ENCODE data around the gene HOXA3.

Gene HOXA3

DNA sequence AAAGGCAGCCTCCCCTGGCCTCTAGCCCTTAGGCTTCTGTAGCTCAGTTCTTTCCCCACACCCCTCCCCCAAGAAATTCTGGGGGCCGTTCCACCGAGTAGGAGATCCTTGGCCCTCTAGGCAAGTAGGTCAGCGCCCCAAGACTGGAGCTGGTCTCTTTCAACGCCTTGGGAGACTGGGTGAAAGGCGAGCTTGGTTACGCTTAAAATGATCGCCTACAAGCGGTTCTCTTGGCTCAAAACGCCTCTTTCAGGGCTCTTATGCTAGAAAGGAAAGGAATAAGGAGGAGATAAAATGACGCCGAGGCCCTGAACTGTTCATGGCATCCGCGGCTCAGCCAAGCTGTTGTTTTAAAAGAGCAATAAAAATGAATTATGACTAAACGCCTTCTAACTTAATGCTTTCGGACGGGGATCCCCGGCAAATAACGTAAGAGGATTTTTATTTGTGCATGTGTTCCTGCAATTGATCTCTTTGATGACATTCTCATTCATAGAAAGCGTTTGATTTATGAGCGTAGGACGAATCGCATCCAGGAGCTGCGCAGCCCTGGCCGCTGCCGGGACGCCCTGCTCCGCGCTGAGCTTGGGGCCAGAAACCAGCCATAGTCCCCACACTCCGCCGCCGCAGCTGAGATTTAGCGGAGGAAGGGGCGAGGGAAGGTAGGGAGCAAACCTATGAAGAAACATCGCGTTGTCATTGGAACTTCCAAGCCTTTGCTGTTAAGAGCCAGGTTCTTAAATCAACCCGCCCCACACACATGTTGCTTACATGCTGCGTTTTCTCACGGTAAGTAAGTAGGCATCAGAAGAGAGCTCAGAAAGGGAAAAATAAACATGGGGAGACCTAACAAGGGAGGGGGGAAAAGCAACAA, 53.6 kb downstream of the HOXA3 start:
- DNase-seq = no peak

DNA sequence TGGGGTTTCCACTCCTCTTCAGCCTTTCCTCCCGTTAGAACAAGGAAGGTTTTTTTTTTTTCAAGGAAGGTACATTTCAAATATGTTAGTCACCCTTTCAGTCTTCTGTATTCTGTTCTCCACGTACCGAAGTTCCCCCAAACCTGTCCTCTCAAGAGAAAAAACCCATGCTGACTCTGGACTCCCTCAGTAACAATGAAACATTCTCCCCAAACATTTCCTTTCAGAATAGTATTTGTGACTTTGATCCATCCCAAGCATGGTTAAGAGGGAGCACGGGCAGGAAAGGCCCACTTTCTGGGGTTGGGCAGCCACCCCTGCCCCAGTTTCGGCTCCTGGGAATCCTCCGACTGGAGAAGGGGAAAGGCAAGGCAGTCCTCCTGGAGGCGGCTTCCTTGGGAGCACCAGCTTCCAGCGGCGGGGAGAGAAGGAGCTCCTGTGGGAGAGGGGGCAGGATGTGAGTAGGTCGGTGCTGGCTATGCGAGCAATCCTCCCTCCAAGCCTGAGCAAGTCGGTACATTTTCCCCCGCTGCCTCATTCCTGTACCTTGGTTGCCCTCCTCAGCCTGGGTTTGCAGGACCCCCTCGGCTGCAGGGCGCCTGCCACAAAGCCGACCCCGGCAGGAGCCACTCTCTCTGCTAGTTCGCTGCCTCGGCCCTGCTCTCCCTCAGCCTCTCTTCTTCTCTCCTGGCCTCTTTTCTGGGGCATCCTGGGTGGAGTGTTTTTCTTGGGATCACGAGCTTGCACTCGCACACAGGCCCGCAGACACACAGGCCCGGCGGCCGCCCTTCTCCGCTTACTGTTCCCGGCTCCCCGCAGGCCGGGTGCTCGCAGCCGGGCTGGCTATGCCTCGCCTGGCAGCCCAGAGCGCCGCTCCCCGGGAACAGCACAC, 54.5 kb downstream of the HOXA3 start:
- DNase-seq = no peak

DNA sequence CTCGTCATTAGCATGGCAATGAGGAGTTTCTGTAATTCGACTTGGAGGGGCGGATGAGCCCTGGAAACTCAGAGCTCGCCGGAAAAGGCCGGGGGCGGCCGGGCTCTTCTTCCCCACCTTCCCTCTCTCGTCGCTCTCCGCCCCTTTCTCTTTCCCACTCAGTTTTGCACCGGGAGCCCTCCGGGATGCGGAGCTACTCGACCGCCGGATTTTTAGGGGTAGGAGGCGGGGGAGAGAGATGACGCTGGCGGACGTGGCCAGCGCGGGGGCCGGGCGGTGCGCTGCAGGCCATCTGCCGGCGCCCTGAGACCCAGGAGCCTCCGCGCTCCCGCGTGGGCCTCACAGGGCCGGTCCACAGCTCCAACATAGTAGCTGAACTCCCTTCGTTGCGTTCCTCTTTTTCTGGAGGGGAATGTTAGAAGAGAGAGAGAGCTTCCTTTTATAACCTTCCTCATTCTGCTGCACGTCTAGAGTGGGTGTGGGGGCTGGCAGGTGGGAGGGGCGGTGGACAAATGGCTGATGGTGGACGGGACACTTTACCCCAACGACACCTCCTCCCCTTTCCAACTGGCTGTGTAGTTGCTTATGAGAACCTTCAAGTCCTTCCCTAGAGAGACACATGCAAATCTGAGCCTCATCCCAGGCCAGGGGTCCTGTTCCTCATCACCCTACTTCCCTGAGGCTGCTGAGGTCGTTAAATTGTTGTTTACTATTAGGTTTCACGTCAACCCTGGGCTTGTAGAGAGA, 55.4 kb downstream of the HOXA3 start:
- DNase-seq = no peak

DNA sequence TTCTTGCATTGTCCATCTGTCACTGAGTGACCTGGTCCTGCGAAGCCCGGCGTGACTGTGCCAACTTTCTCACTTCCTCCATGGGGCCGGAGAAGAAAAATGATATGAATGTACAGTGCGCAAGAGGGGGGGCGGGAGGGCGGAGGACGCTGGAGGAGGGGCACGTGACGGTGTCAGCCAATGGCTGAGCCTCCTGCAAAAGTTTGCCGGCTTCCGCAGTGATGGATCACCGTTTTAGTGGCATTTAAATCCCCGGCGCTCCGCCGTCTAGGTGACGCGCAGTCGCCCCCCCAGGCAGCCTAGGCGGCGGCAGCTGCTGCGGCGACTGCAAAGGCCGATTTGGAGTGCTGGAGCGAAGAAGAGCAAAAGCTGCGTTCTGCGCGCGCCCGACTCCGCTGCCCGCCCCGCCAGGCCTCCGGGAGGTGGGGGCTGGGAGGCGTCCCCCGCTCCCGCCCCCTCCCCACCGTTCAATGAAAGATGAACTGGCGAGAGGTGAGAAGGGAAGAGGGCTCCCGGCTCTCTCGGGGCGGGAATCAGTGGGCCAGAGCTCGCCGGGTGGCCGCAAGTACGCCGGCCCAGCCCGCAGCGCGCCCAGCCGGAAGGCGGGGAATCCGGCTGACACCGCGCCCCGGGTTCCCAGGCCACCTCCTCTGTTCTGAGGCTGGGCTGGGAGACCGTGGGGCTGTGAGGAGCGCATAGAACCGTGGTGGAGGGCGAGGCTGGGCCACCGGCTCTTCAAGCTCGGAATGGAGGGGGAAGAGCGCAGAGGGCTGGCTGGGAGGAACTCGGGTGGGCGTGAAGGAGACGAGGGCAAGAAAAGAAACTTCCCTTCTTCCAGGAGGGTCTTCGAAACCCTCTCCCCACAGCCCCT, 56.3 kb downstream of the HOXA3 start, which contains the start of gene HOXA1:
HOXA1 (minus strand) TSS at position 104 of the 871 bp plus-strand sequence; CDS start at position 16, 88 bp downstream.
- peak; percentile 94 for DNase-seq

DNA sequence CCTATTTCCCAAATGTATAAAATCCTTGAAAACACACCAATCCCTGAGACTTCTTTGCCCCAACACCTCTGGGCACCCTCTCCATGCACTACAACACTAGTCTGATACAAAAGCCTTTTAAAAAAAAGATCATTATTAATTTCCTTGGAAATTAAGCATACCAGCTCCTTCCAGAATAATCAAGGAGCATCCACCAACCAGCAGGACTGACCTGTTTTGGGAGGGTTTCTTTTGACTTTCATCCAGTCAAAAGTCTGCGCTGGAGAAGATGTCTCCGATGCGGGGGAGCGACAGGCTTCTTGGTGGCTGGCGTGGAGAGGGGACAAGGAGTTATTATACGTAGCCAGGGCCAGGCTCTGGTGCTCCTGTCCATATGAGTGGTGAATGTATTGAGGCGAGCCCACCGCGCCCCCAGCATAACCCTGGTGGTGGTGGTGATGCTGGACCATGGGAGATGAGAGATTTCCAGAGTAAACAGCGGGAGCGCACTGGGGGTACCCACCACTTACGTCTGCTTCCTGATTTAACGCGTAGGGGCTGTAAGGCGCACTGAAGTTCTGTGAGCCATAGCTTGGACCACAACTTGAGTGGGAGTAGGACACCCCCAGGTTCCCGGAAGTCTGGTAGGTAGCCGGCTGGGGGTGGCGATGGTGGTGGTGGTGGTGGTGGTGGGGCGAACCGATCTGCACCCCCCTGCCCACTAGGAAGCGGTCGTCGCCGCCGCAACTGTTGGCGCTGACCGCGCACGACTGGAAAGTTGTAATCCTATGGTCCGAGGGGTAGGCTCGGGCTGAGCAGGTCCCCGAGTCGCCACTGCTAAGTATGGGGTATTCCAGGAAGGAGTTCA, 57.1 kb downstream of the HOXA3 start:
- no peak for DNase-seq

DNA sequence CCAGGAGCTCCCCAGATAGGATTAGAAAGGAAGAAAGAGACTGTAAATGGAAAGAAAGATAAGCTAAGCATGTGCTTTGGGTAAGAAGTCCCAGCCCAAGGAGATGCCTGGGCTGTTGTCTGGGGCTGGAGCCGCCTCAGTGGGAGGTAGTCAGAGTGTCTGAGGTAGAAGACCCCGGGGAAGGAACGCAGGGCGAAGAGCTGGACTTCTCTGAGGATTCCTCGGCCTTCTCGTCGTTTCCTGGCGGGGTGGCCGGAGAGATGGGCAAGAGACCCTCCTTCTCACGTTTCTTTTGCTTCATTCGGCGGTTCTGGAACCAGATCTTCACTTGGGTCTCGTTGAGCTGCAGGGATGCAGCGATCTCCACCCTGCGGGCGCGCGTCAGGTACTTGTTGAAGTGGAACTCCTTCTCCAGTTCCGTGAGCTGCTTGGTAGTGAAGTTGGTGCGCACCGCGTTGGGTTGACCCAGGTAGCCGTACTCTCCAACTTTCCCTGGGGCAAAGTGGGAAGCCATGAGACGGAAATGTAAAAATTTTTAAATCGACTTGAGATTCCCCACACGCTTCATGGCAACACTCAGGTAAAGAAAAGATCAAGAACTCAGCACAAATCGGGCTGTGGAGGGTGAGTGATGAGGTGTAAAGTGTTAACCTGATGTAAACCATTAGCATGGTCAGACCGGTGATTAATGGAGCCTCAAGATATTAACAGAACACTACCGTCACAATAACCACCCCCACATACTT, 57.9 kb downstream of the HOXA3 start:
- no peak for DNase-seq

DNA sequence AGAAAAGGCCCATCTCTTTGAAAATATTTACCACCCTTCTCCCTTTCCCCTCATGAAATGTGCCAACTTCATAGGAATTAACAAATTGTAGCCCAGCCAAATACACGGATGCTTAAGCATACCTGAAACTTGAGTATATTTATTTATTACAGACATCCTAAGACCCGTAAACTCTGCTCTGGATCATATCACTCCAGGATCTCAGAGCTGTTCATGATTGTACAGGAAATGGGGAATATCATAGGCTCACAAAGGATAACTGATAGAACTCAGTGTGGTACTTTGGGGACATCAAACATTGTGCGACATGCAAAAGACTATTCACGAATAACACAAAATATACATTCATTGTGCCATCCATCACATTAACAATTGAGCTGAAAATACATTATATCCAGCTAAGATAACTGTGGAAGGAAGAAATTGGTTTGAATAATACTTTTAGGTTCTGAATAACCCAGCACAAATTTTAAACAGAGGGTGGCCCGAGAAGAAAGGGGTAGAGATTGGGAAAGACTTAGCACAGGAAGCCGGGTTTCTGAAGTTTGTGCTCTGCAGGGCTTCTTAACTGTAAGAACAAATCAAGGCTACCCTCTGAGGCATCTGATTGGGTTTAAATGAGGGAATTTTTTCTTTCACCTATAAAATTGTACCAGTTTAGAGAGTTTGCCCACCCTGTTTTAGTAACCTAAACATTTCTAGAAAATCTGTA, 59.0 kb downstream of the HOXA3 start:
- no peak for DNase-seq

DNA sequence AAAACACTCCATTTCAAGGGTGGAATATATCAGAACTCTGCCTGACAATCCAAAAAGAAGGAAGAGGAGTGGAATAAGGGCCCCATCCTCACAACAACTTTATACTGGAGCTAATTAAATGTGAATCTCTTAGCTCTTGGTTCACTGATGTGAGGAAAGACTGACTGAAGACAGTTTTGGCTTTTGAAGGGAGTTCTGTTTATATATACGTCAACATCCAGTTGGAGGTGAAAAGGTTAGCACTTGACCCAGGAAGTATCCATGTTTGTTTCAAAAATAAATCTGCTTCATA, 59.6 kb downstream of the HOXA3 start:
- no peak for DNase-seq

DNA sequence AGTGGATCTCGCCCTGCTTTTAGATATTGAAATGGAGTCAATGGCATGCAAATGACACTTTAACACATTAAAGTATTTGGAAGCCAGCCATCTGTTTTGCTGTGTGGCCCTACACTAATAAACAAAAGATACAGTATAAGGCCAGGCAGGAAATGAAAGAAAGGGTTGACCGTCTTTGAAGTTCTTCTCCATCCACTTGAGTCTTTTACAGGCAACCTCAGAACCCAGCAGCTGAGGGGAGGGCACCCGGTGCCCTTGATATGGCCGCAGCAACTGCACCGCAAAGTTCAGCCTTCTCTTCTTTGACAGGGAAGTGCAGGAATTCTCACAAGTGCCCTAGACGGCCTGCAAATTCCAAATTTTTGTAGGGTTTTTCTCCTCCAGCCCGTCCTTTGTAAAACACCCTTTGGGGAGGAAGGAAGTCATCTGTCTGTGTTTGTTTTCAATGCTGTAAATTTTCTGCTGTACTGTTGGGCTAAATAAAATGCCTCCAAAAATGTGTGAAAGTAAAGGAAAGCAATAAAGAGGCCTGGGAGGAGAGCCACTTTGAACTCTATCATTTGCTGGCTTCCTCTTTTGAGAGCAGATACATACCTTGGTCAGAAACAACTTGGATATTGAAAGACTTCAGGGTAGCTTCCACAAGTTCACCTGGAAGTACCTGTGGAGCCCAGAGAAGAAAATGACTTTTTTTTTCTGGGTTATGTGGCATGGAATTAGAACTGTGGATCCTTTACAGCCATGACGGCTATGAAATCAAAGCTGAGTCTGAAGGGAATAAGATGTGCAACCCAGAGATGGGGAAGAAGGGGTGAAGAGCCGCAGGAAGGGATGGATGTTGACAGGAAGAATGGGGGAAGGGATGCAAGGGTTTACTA, 60.2 kb downstream of the HOXA3 start:
- no peak for DNase-seq

DNA sequence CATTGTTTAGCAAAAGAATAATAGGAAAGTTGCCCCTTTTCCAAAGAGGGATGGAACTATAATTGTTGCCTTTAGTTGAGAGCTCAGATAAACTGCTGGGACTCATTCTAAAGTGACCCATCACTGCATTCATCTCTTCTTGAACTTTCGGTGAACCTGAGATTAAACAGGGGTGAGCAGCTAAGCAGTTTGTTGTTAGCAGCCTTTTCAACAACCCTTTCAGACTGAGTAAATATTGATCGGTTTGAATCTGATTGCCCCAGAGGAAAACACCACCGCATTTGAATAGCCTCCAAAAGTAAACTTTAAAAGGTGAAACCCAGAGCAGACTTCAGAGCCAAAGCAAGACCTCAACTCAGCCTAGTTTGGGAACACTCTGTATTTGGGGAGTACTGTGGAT, 61.3 kb downstream of the HOXA3 start:
- DNase-seq = no peak

DNA sequence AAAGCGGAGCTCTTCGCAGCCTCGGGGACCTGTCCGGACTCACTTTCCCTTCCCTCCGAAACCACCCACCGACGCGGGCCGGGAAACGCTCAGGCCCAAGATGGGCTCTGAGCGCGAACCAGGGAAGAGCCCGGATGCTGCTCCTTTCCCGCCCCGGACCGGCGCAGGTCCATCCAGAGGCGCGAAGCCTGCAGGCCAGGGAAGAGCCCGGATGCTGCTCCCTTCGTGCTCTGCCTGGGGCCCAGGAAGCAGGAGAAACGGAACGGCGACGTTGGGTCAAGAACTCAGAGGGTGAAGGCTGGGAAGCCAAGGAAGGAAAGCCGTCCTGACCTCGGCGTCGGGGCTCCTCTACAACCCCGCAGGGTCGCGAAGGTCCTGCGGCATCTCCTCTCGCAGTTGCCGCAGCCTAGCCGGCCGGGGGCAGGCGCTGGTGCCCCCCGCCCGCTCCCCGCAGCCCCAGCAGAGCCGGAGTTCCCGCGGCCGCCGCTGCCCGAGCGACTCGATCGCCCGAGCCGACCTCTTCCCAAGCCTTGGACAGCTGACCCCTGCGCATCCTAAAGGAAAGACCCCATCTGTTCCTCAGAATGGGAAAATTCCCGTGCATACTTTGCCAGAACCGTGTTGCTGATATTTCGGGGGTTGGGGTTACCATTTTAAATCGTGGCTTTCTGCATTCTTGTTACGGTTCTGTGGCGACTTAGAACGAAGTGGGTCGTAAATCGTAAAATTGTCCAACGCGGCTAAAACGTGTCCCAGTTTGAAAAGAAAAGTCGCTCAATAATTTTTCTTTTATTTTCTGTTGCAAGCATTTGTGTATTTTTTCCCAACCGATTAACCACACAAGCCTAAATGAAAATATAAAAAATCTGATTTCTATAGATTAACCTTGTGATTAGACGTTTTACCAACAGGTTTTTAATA, 64.1 kb downstream of the HOXA3 start:
- DNase-seq = no peak

DNA sequence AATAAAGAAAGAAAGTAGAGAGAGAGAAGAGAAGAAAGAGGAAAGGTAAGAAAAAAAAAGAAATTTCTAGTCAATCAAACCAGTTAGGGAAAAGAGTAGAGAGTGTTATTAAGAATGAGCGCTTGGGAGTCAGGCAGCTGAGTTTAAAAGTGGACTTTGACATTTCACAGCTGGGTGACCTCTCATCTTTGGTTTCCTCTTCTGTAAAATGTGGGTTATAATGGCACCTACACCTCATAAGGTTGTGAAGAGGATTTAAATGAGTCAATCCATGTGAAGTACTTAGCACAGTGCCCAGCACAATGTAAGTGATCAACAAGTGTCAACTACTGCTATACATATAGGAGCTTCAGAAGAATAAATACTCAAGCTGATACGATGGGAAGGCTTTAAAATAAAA, 68.7 kb downstream of the HOXA3 start:
- DNase-seq = no peak

DNA sequence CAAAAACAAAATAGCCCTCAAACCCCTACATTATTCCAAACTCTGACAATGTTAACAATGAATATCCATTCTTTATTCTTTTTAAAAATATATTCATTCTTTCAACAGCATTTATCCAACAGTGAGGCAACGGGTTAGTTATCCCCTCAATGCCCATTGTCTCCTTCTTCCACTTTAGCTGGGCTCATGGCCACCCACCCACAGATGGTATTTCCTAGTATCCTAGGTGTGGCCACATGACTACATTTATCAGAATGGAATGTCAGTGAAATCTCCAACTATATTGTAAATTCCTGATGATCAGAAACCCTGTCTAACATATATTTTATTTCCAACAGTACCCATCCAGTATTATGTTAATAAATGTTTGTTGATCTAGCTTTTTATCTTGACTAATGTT, 70.2 kb downstream of the HOXA3 start:
- DNase-seq = no peak

DNA sequence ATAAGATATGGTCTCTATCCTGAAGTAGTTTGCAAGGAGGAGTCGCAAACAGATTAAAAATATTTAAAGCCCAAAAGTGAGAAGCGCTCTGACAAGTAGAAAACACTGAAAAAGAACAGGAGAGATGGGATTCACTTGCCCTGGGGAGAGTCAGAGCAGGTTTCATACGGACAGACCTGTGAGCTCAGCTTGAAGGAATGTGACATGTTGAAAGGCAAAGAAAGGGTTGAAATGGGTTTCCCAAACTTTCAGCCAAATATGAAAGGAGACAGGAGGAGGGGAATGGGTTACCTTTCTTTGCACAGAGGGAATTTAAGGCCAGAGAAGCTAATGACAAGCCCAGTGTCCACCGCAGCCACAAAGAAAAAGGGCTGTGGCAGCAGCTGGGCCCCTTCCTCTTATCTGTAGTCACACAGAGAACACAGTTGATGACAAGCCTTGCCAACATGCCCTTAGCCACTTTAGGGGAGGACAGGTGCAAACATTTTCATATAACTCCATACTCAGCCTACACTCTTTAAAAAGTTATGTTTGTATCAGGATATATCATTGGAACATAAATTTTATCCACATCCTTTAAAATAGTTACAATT, 71.4 kb downstream of the HOXA3 start:
- no peak for DNase-seq

DNA sequence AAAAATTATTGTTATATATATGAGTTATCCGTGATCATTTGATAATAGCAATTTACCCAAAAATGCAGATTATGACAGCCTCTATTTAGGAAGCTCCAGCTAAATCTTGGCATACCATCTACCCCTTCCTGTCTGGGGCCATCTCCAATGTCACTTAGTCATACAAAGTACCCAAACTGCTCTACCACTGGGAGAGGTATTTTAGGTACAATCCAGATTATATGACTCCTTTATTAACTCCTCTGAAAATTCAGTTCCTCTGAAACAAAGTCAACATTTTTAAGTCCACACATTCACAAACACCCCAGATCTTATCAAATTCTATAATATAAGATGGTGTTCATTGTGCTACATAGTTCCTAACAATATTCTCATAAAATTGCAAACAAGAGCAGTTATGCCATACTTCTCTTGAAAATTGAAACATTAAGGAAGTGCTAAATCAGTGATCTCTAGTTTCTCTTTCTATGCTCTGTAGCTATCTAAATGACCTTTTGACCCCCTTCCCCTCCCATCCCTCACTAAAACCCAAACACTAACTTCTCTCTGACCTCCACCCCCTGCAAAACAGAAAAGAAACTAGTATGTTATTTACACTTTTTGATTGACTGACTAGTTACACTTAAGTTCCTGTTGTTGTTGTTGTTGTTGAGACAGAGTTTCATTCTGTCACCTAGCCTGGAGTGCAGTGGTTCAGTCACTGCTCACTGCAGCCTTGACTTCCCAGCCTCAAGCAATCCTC, 73.0 kb downstream of the HOXA3 start:
- no peak for DNase-seq

DNA sequence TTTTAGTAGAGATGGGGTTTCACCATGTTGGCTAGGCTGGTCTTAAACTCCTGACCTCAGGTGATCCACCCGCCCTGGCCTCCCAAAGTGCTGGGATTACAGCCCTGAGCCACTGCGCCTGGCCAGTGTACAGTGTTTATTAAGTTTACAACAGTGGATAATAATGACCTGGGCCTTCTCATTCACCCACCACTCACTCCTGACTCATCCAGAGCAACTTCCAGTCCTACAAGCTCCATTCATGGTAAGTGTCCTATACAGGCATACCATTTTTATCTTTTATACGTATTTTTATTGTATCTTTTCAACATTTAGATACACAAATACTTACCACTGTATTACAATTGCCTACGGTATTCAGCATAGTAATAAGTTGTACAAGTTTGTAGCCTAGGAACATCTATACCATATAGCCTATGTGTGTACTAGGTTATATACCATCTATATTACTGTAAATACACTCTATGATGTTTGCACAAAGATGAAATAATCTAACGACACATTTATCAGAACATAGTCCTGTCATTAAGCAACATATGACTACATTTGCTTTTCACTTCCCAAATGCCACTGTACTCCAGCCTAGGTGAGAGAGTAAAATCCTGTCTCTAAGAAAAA, 73.7 kb downstream of the HOXA3 start:
- DNase-seq = no peak
